Skeletal muscle tissue (tissue), 4 donors: ENCODE measurements around the gene CLBA1. TPM values are rescaled to one million over a fixed set of nuclear protein-coding genes. Genes with fewer than 3 reads are reported as not detected.

Experiments
- H3K27ac ChIP-seq: one replicate; pipeline ENCODE4 v1.7.0; 2013; ENCODE audit warnings: mild to moderate bottlenecking, low read depth, low read length, inconsistent platforms
- H3K27me3 ChIP-seq, 3 donors: one replicate each; pipeline ENCODE4 v1.7.0; 2013; ENCODE audit warnings: low read length in 3 of 3; ENCODE audit not compliant: control insufficient read depth in 3 of 3, insufficient read depth in 3 of 3
- H3K36me3 ChIP-seq, 3 donors: one replicate each; pipeline ENCODE4 v1.7.0; 2013; ENCODE audit warnings: low read length in 3 of 3; ENCODE audit not compliant: control insufficient read depth in 3 of 3, insufficient read depth in 3 of 3
- H3K4me1 ChIP-seq, 3 donors: one replicate each; pipeline ENCODE4 v1.7.0; 2013; ENCODE audit warnings: low read length in 3 of 3, mild to moderate bottlenecking in 3 of 3; ENCODE audit not compliant: control insufficient read depth in 3 of 3, insufficient read depth in 3 of 3
- H3K4me3 ChIP-seq, 3 donors: one replicate each; pipeline ENCODE4 v1.7.0; 2013; ENCODE audit warnings: low read length in 3 of 3
- H3K9ac ChIP-seq, 3 donors: one replicate each; pipeline ENCODE4 v1.7.0; 2013; ENCODE audit warnings: low read length in 3 of 3, mild to moderate bottlenecking in 3 of 3, moderate library complexity in 2 of 3, low read depth in 1 of 3
- H3K9me3 ChIP-seq, 3 donors: one replicate each; pipeline ENCODE4 v1.7.0; 2013; ENCODE audit warnings: low read length in 3 of 3; ENCODE audit not compliant: control insufficient read depth in 3 of 3
- total RNA-seq: library from RNA; depleted of rRNA; stranded (reverse); fragments of >200 nt; gene quantifications from one replicate; pipeline ENCODE4 v1.2.3, GENCODE V29; 2014
- donor health status: Osteomylitis.

The CLBA1 gene
- total RNA-seq, 1 donor from 2014 or later = 2.1 TPM

DNA sequence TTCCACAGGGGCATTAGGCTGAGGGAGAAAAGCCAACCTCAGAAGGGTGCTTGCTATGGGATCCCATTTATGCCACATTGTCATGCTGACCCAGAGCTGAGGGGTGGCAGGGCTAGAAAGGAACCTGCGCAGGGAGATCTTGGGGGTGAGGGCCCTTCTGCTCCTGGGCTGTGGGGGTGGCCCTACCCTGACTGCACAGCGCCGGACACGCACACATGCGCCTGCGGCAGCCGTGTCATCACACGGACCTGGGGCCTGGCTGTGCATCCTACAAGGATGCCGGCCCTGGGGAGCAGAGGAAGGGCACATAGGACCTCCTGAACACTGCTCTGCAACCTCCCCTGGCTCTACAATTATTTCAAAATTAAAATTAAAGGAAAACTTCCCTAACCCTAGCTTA lies 28.4 kb downstream of the CLBA1 start:
- Histone ChIP-seq H3K4me1 (peaks cover 5 to 17% (median 12%) of the 10 kb centered on the region in 3 donors), H3K9me3 (no peaks in the 10 kb centered on the region), H3K36me3 (peaks cover 5 to 9% (median 8%) of the 10 kb centered on the region in 3 donors), H3K9ac (peak overlapping the region in 1 of 3 donors; percentile 16), H3K27me3 (no peaks in the 10 kb centered on the region), H3K27ac (no peak overlapping the region), H3K4me3 (no peak overlapping the region)

DNA sequence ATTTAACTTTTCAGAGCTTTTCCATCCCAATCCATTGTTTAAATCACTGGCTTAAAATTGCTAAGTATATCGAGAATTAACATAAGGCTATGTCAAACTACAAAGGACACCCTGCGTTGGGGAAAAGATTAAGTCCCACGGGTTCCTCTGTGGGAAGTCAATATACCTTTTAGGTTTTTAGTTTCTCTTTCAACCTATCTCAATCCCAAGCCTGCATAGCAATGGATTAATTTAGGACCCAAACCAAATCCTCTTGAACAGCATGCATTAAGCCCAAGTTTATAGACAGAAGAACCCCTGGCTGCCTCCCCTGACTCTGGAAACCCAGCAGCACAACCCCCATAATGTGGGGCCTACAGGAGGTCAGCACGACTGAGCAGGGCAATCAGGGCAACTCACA lies 29.0 kb downstream of the CLBA1 start:
- H3K9ac ChIP-seq = no peak overlapping the region
- no peak overlapping the region for H3K4me3 ChIP-seq
- H3K4me1 ChIP-seq = peaks cover 6 to 23% (median 16%) of the 10 kb centered on the region in 3 donors
- H3K27me3 ChIP-seq = no peaks in the 10 kb centered on the region
- no peaks in the 10 kb centered on the region for H3K9me3 ChIP-seq
- peaks cover 3 to 8% (median 8%) of the 10 kb centered on the region in 3 donors for H3K36me3 ChIP-seq
- no peak overlapping the region for H3K27ac ChIP-seq

DNA sequence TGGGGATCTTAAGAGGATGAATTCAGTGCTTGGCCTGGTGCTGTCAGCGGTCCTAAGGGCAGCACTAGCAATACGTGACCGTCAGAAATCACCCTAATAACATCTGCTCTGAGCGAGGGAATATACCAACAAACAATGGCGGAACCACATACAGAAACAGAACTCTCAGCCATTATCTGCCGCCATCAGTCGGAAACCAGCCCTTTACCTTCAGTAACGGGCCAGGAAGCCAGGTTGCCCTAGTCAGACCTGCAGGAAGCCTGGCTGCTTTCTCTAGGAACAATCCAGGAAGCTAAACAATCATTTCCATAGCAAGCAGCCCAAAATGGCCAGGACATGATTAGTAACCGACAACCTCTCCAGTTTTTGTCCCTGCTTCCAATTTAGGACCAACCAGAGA lies 29.7 kb downstream of the CLBA1 start:
- Histone ChIP-seq H3K4me3 (no peak overlapping the region), H3K4me1 (peaks cover 13 to 29% (median 21%) of the 10 kb centered on the region in 3 donors), H3K36me3 (peaks cover 3 to 8% (median 3%) of the 10 kb centered on the region in 3 donors), H3K9me3 (no peaks in the 10 kb centered on the region), H3K27ac (no peak overlapping the region), H3K9ac (no peak overlapping the region), H3K27me3 (no peaks in the 10 kb centered on the region)

DNA sequence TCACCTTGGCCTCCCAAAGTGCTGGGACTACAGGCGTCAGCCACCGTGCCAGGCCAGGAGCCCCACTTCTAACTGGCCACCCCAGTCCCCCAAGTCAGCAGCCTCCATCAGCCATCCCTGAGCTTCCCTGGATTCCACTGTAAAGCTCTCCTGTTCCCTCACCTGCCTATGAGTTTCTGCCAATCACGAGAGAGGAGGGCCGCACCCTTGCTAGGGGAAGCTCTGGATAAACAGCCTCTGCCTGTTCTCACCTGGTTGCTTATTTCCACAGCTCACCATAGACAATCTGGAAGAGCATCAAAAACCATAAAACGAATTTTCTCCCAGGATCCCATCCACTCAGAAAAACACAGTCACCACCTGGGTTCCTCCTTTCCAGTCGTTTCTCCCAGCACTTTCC lies 30.3 kb downstream of the CLBA1 start:
- H3K36me3 ChIP-seq = peaks cover 1 to 6% (median 3%) of the 10 kb centered on the region in 3 donors
- no peak overlapping the region for H3K27ac ChIP-seq

DNA sequence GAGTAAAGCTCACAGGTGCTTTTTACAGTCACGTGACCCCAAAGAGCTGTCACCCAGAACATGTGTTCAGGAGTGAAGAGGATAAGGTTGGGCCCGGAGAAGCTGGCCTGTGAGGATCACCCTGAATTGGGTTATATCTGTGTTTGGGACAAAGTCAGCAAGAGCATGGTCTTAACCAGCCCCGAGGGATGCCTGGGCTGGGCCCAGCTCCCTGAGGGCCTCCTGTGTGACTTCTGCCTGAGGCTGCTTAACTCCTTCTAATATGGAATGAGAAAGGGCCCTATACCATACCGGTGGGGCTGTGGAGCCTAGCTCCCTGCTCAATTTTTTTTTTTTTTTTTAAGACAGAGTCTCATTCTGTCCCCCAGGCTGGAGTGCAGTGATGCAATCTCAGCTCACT lies 32.8 kb downstream of the CLBA1 start:
- H3K27me3 ChIP-seq = no peaks in the 10 kb centered on the region
- peaks cover 20 to 34% (median 22%) of the 10 kb centered on the region in 3 donors for H3K4me1 ChIP-seq
- no peak overlapping the region for H3K27ac ChIP-seq
- no peak overlapping the region for H3K4me3 ChIP-seq
- no peaks in the 10 kb centered on the region for H3K36me3 ChIP-seq
- no peak overlapping the region for H3K9ac ChIP-seq
- no peaks in the 10 kb centered on the region for H3K9me3 ChIP-seq

More for the DNA sequence above, 30.3 kb downstream of the CLBA1 start:
- Histone ChIP-seq H3K9ac (no peak overlapping the region), H3K4me1 (peaks cover 16 to 33% (median 22%) of the 10 kb centered on the region in 3 donors), H3K4me3 (no peak overlapping the region), H3K9me3 (no peaks in the 10 kb centered on the region), H3K27me3 (no peaks in the 10 kb centered on the region)

DNA sequence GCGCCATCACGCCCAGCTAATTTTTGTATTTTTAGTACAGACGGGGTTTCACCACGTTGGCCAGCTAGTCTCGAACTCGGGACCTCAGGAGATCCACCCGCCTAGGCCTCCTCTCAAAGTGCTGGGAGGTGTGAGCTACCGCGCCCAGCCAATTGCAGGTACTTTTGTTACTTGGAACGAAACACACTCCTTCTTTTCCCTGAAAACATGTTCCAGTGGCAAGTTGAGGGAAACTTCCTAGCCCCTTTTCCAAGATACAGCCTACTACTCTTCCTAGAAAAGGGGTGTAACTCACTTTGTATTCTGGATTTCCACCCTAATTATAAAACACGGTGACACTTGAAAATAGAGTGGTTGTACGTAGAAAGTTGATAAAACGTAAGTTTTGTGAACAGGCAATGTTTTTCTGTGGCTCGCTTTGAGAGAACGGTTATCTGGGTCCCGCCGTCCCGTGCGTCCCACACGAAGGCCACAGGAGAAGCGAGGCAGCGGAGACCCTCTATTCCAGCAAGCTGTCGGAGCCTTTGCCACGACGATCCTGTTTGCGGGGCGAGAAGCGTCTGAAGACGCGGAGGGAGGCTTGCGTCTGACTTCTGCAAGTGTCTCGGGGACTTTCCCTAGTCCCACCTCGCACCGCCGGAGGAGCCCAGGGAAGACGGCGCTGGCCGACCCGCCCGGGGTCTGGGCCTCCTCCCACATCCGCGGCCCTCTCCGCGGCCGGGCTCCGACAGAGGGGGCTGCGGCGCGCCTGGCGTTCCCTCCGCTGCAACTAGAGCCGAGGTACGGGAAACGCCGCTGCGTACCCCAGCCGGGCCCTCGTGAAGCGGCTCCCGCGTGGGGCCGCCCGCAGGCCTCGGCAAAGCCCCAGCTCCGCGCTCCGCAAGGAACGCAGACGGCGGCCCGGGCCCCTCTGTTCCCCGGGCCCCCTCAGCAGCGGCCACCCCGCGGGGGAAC lies 34.5 kb downstream of the CLBA1 start:
- no peak overlapping the region for H3K27ac ChIP-seq
- H3K4me3 ChIP-seq = peak overlapping the region; percentile 72 to 73 (median 72)
- H3K4me1 ChIP-seq = peaks cover 20 to 29% (median 20%) of the 10 kb centered on the region in 3 donors

DNA sequence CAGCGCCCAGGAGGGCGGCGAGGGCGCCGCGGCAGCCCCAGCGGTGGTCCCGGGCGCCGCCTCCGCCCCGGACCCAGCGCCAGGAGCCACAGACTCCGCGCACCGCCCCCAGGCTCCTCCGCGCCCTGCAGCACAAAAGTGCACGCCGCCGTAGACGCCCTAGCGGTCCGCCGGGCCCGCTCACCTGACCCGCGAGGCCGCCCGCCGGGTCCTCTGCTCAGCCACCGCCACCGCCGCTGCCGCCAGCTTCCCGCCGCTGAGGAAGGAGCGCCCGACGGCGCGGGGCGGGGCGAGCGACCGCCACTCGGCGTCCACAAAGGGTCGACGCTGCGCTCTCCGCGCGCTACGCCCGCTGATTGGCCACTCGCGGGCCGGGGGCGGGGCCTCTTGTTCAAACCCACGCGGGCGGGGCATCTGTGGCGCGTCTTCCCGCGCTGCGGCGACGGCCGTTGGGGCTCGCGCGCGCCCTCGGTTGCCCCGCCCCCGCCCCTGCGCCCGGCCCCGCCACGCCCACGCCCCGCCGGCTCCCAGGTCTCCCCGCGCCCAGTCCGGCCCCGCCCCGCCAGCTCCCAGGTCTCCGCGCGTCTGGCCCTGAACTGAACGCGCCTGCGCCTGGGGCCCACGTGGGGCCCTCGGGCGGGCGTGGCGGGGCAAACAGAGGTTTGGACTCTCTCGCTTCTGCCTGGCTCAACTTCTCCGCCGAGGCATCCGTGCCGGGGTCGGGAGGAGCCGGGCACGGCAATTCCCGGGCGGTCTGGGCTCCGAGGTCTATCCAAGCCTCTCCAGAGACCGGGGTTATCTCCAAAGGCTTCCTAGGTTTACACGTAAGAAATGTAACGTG lies 35.4 kb downstream of the CLBA1 start, which contains the start of gene CDCA4:
CDCA4 (minus strand) TSS at position 269 of the 841 bp plus-strand sequence. CDS start 9,154 bp downstream, outside the sequence.
- Histone ChIP-seq H3K36me3 (no peaks in the 10 kb centered on the region), H3K9ac (peak within 1 kb of the TSS; percentile 82 to 90 (median 89)), H3K27me3 (no peaks in the 10 kb centered on the region), H3K27ac (peak within 1 kb of the TSS; percentile 52), H3K9me3 (no peaks in the 10 kb centered on the region), H3K4me1 (peaks cover 20 to 29% (median 20%) of the 10 kb centered on the region in 3 donors), H3K4me3 (peak within 1 kb of the TSS; percentile 77 to 88 (median 87))

More for the DNA sequence above, 34.5 kb downstream of the CLBA1 start:
- Histone ChIP-seq H3K27me3 (no peaks in the 10 kb centered on the region), H3K36me3 (no peaks in the 10 kb centered on the region), H3K9ac (peak overlapping the region; percentile 62 to 80 (median 63)), H3K9me3 (no peaks in the 10 kb centered on the region)

DNA sequence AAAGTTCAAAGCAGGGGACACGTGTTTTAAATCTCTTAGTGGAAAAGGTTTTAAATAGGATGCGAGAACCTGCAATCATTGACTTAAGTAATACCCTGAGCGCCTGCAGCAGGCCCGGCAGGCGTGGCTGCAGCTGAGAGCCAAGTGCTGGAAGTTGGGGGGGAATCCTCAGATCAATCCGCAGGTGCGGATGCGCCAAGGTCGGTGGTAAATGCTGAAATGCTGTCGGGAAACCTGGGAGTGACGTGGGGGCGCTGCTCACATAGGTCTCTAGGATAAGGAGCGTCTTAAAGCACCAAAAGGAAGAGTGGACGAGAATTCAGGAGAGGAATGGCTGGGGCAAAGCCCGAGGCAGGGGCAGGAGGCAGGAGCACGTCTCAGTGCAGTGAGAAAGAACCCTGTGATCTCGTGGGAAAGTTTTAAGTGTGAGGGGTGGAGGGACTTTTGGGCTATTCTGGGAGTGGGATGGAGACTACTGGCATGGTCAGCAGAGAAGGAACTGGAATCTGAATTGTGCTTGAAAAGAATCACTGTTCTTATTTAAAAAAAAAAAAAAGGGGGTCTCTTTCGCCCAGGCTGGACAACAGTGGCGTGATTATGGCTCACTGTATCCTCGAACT lies 36.2 kb downstream of the CLBA1 start:
- H3K27ac ChIP-seq = peak overlapping the region; percentile 52
- no peaks in the 10 kb centered on the region for H3K27me3 ChIP-seq
- H3K4me1 ChIP-seq = peaks cover 20 to 29% (median 20%) of the 10 kb centered on the region in 3 donors
- H3K9ac ChIP-seq = peak overlapping the region; percentile 82 to 90 (median 89)
- no peaks in the 10 kb centered on the region for H3K9me3 ChIP-seq
- H3K36me3 ChIP-seq = no peaks in the 10 kb centered on the region
- peak overlapping the region; percentile 77 to 88 (median 87) for H3K4me3 ChIP-seq

DNA sequence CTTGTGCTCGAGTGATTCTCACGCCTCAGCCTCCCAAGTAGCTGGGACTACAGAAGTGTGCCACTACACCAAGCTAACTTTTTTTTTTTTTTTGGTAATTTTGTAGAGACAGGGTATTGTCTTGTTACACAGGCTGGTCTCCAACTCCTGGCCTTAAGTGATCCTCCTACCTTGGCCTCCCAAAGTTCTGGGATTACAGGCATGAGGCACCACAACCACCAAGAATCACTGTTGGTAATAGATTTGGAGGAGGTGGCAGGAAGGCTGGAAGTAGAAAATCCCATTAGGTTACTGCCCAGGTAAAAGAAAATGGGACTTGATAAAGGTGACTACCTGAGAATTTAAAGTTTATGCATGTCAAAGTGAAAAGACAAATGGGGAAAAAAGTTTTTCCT lies 36.7 kb downstream of the CLBA1 start:
- no peak overlapping the region for H3K27ac ChIP-seq
- H3K4me3 ChIP-seq = peak overlapping the region; percentile 77 to 88 (median 87)
- H3K9me3 ChIP-seq = no peaks in the 10 kb centered on the region
- peak overlapping the region; percentile 82 to 90 (median 89) for H3K9ac ChIP-seq
- H3K27me3 ChIP-seq = no peaks in the 10 kb centered on the region
- no peaks in the 10 kb centered on the region for H3K36me3 ChIP-seq
- H3K4me1 ChIP-seq = peaks cover 20 to 29% (median 20%) of the 10 kb centered on the region in 3 donors
